A673 (cell line): Measurements from ENCODE around the gene PANK3.

Source experiments
- EZH2 ChIP-seq: fragments of 200-600 bp; sonication (generic); IDR thresholded peaks from 2 replicates; pipeline ENCODE4 v1.6.1; 2017; ENCODE audit warnings: borderline replicate concordance, low read depth, mild to moderate bottlenecking, mixed read lengths, antibody characterized with exemption, low read length; ENCODE audit not compliant: poor library complexity, severe bottlenecking
- TF ChIP-seq, protein P1 (sequence below): fragments of 300-800, 200-600 bp; sonication (generic); conservative IDR thresholded peaks from 2 replicates; pipeline ENCODE4 v1.5.1; 2017; ENCODE audit warnings: low read depth, mild to moderate bottlenecking, antibody characterized with exemption, low read length, moderate library complexity, mixed read lengths

DNA sequence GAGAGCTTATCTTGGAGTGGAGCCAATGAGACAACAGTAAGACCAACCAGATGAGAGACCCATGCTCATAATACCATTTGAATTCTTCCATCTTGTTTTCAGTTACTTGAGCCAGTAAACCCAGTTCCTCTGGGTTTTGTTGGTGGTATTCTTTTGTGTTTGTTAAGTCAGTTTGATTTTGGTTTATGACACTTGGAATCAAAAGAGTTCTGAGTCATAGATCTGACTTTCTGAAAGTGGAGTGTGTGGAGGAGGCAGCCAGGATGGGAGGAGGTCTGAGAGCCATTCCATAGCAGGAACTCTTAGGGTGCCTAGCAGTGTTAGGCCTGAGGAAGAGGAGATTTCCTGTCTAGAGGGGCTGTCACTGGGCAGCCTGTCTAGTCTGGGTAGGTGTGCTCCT, 24.6 kb upstream of the PANK3 start:
- TF ChIP-seq, protein P1, sequence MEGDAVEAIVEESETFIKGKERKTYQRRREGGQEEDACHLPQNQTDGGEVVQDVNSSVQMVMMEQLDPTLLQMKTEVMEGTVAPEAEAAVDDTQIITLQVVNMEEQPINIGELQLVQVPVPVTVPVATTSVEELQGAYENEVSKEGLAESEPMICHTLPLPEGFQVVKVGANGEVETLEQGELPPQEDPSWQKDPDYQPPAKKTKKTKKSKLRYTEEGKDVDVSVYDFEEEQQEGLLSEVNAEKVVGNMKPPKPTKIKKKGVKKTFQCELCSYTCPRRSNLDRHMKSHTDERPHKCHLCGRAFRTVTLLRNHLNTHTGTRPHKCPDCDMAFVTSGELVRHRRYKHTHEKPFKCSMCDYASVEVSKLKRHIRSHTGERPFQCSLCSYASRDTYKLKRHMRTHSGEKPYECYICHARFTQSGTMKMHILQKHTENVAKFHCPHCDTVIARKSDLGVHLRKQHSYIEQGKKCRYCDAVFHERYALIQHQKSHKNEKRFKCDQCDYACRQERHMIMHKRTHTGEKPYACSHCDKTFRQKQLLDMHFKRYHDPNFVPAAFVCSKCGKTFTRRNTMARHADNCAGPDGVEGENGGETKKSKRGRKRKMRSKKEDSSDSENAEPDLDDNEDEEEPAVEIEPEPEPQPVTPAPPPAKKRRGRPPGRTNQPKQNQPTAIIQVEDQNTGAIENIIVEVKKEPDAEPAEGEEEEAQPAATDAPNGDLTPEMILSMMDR: no peak
- no peak for TF ChIP-seq EZH2
